Measurements from ENCODE around the gene IGF1R.
"Not testable (repeated sequence)": the region's sequence is repeated elsewhere in the genome, so short reads cannot be mapped to it uniquely, and the experiment has no call there.

IGF1R gene

GRCh38 chr15:98998279-98998678 is 349.9 kb downstream of the IGF1R start:
- Histone ChIP-seq H3K79me2 (ENCODE audit: control insufficient read depth, insufficient read depth, low read length, unreplicated experiment) (no peaks in the 10 kb centered on the region), H3K27me3 (ENCODE audit: insufficient read depth, low read length) (peaks cover 33% of the 10 kb centered on the region; the same call in 1 of the 2 replicates), H3K36me3 (ENCODE audit: insufficient read depth, low read length) (no peaks in the 10 kb centered on the region), H3K4me1 (ENCODE audit: control insufficient read depth, insufficient read depth, low read length, unreplicated experiment) (no peaks in the 10 kb centered on the region), H3K27ac (ENCODE audit: low read depth, low read length) (no peak overlapping the region), H2AFZ (ENCODE audit: low read length, unreplicated experiment) (no peak overlapping the region), H3K4me3 (ENCODE audit: low read depth, low read length) (no peak overlapping the region)

DNA sequence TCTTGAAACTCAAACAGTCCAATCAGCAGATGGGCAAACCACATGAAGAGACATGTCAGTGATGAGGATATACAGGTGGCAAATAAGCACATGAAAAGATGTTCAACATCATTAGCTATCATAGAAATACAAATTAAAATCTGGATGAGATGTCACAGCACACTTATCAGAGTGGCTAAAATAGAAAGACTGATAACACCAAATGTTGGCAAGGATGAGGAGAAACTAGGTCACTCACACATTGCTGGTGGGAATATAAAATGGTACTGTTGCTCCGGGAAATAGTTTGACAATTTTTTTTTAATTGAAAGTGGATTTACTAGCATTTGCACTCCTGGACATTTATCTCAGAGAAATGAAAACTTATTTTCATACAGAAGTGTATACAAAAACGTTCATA is 350.9 kb downstream of the IGF1R start:
- Histone ChIP-seq H2AFZ (ENCODE audit: low read length, unreplicated experiment) (no peak overlapping the region), H3K4me1 (ENCODE audit: control insufficient read depth, insufficient read depth, low read length, unreplicated experiment) (no peaks in the 10 kb centered on the region), H3K36me3 (ENCODE audit: insufficient read depth, low read length) (no peaks in the 10 kb centered on the region), H3K27ac (ENCODE audit: low read depth, low read length) (no peak overlapping the region), H3K4me3 (ENCODE audit: low read depth, low read length) (no peak overlapping the region), H3K79me2 (ENCODE audit: control insufficient read depth, insufficient read depth, low read length, unreplicated experiment) (no peaks in the 10 kb centered on the region), H3K27me3 (ENCODE audit: insufficient read depth, low read length) (peaks cover 32% of the 10 kb centered on the region; the same call in 1 of the 2 replicates)

- no peak overlapping the region for H2AFZ ChIP-seq (ENCODE audit: low read length, unreplicated experiment)
- no peaks in the 10 kb centered on the region for H3K79me2 ChIP-seq (ENCODE audit: control insufficient read depth, insufficient read depth, low read length, unreplicated experiment)
- H3K27ac ChIP-seq (ENCODE audit: low read depth, low read length), result no peak overlapping the region
- peaks cover 7% of the 10 kb centered on the region; the same call in 1 of the 2 replicates for H3K27me3 ChIP-seq (ENCODE audit: insufficient read depth, low read length)
- H3K36me3 ChIP-seq (ENCODE audit: insufficient read depth, low read length), result no peaks in the 10 kb centered on the region
- no peaks in the 10 kb centered on the region for H3K4me1 ChIP-seq (ENCODE audit: control insufficient read depth, insufficient read depth, low read length, unreplicated experiment)
- no peak overlapping the region for H3K4me3 ChIP-seq (ENCODE audit: low read depth, low read length)
Measured at GRCh38 chr15:99002226-99002625, 353.9 kb downstream of the IGF1R start.

DNA sequence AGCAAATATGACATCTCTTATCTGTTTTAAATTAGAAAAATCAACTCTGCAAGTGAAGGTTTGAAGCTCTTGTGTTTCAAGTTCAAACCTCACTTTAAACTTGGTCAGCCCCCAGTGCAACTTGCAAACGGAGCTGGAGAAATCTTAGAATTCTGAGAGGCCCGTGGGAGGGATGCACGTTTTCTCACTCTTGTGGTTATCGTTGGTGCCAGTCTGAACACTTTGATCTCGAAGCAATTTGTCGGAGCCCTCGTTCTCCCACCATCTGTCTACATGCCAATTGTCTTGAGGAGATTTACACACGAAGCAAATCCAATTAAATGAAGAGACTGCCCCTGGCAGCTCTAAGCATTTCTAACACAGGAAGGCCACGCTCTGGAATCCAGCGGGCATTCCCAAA is 355.0 kb downstream of the IGF1R start:
- not testable (repeated sequence) for H3K4me1 ChIP-seq (ENCODE audit: control insufficient read depth, insufficient read depth, low read length, unreplicated experiment); H3K4me3 ChIP-seq (ENCODE audit: low read depth, low read length); H3K36me3 ChIP-seq (ENCODE audit: insufficient read depth, low read length); H3K27me3 ChIP-seq (ENCODE audit: insufficient read depth, low read length); H3K79me2 ChIP-seq (ENCODE audit: control insufficient read depth, insufficient read depth, low read length, unreplicated experiment); H3K27ac ChIP-seq (ENCODE audit: low read depth, low read length); H2AFZ ChIP-seq (ENCODE audit: low read length, unreplicated experiment)

DNA sequence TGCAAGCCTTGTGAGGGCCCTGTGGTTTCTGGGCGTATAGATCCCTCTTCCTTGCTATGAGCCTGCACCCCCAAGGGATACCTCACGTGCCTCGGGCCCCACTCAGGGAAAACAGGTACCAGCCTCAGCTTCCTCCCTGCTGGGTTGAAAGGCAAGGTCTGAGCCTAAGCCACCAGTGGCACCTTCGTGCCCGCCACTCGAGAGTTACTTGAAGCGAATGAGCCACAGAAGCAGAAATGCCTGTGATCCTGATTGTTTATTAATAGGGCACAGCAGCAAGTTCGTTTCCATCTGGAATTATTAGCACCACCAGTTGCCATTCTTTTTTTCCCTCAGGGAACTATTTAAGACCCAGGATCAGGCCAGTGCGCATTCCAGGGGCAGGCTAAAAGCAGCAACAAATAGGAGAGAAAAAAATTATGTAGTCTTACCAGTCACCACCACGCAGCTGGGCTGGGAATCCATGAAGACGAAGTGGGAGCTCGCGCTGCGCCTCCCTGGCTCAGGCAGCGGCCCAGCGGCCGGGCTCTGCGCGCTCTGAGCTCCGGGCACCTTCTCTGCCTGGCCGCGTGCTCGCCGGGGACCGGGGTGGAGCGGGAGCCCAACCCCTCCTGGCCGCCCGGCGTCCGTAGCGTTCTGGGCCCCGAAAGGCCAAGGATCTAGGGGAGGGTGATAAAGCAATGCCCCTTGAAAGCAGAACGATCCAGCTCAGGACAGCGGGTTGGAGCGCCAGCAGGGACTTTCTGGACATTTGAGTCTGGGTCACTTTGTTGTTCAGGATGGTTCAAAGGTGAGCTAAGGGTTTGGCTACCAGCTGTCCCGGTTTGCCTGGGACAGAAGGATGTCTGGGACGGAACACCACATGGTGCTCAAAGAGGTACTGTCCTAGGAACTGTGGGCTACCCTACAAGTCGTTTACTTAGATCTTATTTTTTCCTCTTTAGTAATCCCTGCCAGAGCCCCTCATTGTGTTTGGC is 356.9 kb downstream of the IGF1R start:
- H3K79me2 ChIP-seq (ENCODE audit: control insufficient read depth, insufficient read depth, low read length, unreplicated experiment); H3K4me1 ChIP-seq (ENCODE audit: control insufficient read depth, insufficient read depth, low read length, unreplicated experiment); H3K27me3 ChIP-seq (ENCODE audit: insufficient read depth, low read length); H3K36me3 ChIP-seq (ENCODE audit: insufficient read depth, low read length); H3K27ac ChIP-seq (ENCODE audit: low read depth, low read length); H2AFZ ChIP-seq (ENCODE audit: low read length, unreplicated experiment): not testable (repeated sequence)
- H3K4me3 ChIP-seq (ENCODE audit: low read depth, low read length), result 0 out of 2 replicates have a peak overlapping the region, but pooled peaks have one; percentile 13

DNA sequence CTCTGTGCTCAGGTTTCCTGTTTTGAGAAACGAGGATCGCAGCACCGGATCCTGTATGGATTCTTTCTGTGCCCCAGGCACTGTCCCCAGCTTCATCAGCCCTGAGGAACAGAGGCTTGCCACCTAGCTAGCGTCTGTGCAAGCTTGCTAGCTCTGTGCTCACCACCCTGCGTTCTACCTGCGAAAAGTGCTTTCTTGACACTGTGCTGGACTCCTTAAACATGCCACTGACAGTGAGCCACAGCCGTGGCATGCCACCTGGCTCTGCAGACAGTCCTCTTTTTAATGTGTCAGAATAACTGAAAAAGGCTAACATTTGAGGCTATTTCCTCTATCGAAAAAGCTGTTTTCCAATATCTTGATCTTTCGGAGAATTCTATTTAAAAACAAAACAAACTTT is 357.8 kb downstream of the IGF1R start:
- Histone ChIP-seq H3K79me2 (ENCODE audit: control insufficient read depth, insufficient read depth, low read length, unreplicated experiment) (no peaks in the 10 kb centered on the region), H3K27me3 (ENCODE audit: insufficient read depth, low read length) (no peaks in the 10 kb centered on the region), H3K36me3 (ENCODE audit: insufficient read depth, low read length) (no peaks in the 10 kb centered on the region), H3K4me1 (ENCODE audit: control insufficient read depth, insufficient read depth, low read length, unreplicated experiment) (no peaks in the 10 kb centered on the region), H2AFZ (ENCODE audit: low read length, unreplicated experiment) (no peak overlapping the region), H3K27ac (ENCODE audit: low read depth, low read length) (no peak overlapping the region), H3K4me3 (ENCODE audit: low read depth, low read length) (no peak overlapping the region)

- Histone ChIP-seq H3K27ac (ENCODE audit: low read depth, low read length) (no peak overlapping the region), H3K36me3 (ENCODE audit: insufficient read depth, low read length) (no peaks in the 10 kb centered on the region), H3K4me1 (ENCODE audit: control insufficient read depth, insufficient read depth, low read length, unreplicated experiment) (no peaks in the 10 kb centered on the region), H2AFZ (ENCODE audit: low read length, unreplicated experiment) (no peak overlapping the region), H3K79me2 (ENCODE audit: control insufficient read depth, insufficient read depth, low read length, unreplicated experiment) (no peaks in the 10 kb centered on the region), H3K27me3 (ENCODE audit: insufficient read depth, low read length) (no peaks in the 10 kb centered on the region), H3K4me3 (ENCODE audit: low read depth, low read length) (no peak overlapping the region)
Measured at GRCh38 chr15:99006904-99007495, 358.7 kb downstream of the IGF1R start.

DNA sequence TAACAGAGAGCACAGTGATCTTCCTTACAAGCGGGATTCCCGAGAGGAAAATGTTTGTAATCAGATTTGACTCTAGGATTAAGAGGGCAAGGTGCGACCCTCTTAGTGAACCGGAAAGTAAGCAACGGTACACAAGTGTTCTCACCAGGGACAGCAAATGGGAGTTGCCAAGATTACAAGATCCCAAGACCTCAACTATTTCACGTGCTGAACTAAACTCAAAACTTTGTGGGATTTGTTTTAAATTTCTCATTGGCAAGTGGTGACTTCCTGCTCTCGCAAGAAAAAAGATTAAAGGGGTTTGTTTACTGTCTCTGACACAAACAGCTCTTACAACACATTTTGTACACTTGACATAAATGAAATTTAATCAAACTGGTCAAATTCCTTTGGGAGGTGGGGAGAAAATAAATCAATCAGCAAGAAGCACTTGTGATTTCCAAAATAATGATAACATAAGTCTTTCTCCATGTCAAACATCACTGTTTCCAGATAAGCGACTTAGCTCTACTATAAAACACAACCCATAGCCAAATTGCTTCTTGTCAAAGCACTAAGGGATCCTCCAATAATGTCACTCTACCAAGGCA is 361.5 kb downstream of the IGF1R start:
- H3K4me3 ChIP-seq (ENCODE audit: low read depth, low read length), result no peak overlapping the region
- H3K27me3 ChIP-seq (ENCODE audit: insufficient read depth, low read length), result no peaks in the 10 kb centered on the region
- H3K36me3 ChIP-seq (ENCODE audit: insufficient read depth, low read length), result no peaks in the 10 kb centered on the region
- H2AFZ ChIP-seq (ENCODE audit: low read length, unreplicated experiment), result no peak overlapping the region
- H3K27ac ChIP-seq (ENCODE audit: low read depth, low read length), result no peak overlapping the region
- H3K4me1 ChIP-seq (ENCODE audit: control insufficient read depth, insufficient read depth, low read length, unreplicated experiment), result no peaks in the 10 kb centered on the region
- no peaks in the 10 kb centered on the region for H3K79me2 ChIP-seq (ENCODE audit: control insufficient read depth, insufficient read depth, low read length, unreplicated experiment)

GRCh38 chr15:99010768-99011167 is 362.4 kb downstream of the IGF1R start:
- Histone ChIP-seq H3K36me3 (ENCODE audit: insufficient read depth, low read length) (no peaks in the 10 kb centered on the region), H3K4me3 (ENCODE audit: low read depth, low read length) (no peak overlapping the region), H3K27ac (ENCODE audit: low read depth, low read length) (no peak overlapping the region), H3K27me3 (ENCODE audit: insufficient read depth, low read length) (no peaks in the 10 kb centered on the region), H3K79me2 (ENCODE audit: control insufficient read depth, insufficient read depth, low read length, unreplicated experiment) (no peaks in the 10 kb centered on the region), H3K4me1 (ENCODE audit: control insufficient read depth, insufficient read depth, low read length, unreplicated experiment) (no peaks in the 10 kb centered on the region), H2AFZ (ENCODE audit: low read length, unreplicated experiment) (no peak overlapping the region)
